Lower leg skin (tissue), 3 donors: ENCODE data around the gene EVI5L.

Experiments
- CTCF ChIP-seq, 3 donors: fragments of 450-650 bp; IDR thresholded peaks; one replicate each; pipeline ENCODE4 v1.5.1; 2016; ENCODE audit warnings: antibody characterized with exemption in 3 of 3, mild to moderate bottlenecking in 3 of 3, moderate library complexity in 2 of 3
- POLR2A ChIP-seq, 2 donors: fragments of 450-650 bp; IDR thresholded peaks; one replicate each; pipeline ENCODE4 v1.6.1; 2016 to 2017; ENCODE audit warnings: antibody characterized with exemption in 2 of 2, mild to moderate bottlenecking in 1 of 2, moderate library complexity in 1 of 2

GRCh38 chr19:7857727-7858108 is 27.7 kb downstream of the EVI5L start:
- TF ChIP-seq POLR2A (IDR thresholded peaks at IDR 0.05) (no peak), CTCF (IDR thresholded peaks at IDR 0.05) (no peak)
